GM12801 (cell line): ENCODE results near the gene MPP3.

ENCODE experiments used
- CTCF ChIP-seq: IDR thresholded peaks from one replicate; pipeline ENCODE4 v1.5.1; 2011; ENCODE audit warnings: control low read depth; ENCODE audit not compliant: insufficient read length; ENCODE audit errors: extremely low read depth

Gene MPP3

DNA sequence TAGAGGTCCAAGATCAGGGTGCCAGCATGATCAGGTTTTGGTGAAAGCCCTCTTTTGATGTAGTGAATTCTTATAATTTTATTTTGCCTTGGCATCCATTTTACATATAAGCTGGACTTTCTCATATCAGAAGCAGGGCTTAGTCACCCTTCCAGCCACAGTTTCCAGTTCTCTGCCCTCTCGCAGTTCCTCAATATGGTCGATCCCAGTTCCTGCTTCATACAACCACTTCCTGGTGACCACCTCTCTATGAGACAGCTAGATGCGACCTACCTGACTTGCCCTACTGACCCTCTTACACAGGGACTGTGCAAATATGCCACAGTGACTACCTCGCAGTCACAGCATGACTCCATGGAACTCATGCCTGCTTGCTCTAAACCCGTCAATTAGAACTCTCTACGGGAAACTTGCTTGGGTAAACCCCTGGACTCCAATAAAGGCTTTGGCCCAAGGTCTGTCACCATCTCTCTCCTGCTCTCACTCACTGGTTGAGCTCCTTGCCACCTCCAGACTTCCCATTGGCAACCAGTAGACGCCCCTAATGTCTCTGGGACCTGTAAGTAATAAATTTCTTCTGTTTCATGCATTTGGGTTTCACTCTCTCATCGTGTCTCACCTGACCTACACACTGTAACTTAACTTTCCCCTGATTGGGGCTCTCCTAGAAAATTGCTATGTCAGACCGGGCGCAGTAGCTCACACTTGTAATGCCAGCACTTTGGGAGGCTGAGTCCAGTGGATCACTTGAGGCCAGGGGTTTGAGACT is 35.5 kb upstream of the MPP3 start:
- TF ChIP-seq CTCF: no peak

DNA sequence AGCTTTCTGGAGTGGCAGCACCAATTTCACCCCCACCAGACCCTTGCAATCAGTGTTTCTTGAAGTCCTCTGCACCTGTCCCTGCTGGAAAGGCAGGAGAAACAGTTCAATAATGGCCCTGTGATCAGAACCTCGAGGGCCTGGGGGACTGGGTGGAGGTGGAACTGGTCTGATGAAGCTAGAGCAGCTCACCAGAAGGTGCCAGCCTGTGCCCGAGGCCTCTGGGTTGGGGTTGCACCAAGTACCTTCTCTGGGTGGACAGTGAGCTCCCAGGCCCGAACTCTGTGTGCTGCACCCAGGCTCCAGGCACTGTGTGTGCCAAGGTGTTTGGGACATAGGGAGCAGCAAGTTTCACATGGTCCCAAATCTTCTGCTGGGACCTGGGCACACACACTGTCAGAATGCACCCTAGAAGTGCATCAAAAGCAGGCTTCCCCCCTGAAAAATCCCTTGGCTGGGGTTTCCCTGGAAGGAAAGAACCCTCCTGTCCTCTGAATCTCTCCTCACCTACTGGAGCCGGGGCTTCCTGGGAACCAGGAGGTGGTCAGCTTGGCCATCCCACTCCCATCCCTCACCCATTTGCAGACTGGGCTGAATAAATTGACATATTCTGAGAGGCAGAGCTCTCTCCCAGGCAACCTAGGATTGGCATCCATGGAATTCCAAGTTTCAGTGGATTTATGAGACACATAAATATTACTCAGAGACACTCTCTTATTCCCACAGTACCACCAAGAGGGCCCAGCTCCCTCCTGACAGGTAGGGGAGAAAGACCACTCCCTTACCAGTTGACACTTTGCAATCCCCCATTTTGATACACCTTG is 31.4 kb upstream of the MPP3 start:
- TF ChIP-seq CTCF: no peak

- no peak for TF ChIP-seq CTCF
Measured at GRCh38 chr17:43861960-43862359, 29.0 kb upstream of the MPP3 start.

GRCh38 chr17:43860927-43861622 is 28.1 kb upstream of the MPP3 start:
- TF ChIP-seq CTCF: no peak

DNA sequence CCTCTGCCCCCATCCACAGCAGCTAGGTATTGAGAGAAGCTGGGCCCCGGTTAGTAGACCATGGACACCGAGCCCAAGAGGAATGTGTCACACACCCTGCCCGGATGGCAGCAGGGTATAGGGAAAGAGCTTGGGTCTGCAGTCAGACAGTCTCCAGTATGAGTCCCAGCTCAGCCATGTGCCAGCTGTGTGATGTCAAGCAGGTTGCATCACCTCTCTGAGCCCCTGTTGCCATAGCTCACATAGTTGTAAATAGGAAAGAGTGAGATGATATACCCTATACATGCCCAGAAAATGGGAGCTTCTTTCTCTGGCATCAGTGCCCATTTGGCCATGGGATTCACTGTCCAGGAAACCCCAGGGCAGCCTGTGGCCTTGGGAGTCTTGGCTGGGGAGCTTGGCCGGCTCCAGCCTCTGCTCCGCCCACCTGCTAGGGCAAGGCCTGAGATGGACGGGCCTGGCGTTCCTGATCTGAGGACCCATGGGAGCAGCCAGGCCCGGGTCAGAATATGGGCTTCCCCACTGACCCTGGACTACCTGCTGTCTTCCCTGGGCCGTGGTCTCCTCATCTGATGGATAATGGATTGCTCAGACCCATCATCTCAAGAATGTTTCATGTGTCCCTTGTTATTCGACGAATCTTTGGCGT is 27.3 kb upstream of the MPP3 start:
- TF ChIP-seq CTCF: no peak

DNA sequence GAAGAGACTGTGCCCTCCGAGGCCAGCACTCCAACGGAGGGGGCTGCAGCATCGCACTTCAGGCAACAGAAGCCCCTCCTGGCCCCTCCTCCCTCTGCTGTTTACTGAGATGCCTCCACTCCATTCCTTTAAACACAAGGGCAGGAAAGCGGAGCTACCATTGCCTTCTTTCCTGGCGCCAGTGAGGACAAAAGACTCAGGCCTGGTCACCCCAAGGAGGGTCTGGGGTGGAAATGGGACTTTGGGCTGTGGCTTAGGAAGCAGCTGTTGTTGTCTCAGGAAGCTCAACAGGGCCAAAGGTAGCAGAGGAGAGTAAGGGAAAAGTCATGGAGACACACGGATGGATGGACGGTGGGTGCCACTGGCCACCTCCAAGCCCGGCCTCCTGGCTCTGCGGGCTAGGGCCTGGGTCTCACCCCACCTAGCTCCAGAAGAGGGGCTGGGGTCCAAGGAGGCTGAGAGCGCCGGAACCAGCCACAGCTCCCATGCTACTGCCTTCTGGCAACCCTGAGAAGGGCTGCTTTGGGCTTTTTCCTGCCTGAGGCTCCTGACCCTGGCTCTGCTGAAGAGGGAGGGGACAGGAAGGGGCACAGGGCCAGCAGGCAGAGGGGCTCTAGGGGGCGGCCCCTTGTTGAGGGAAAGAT is 25.1 kb upstream of the MPP3 start:
- no peak for TF ChIP-seq CTCF

GRCh38 chr17:43857141-43857540 is 24.2 kb upstream of the MPP3 start:
- TF ChIP-seq CTCF: no peak
